ENCODE results near the gene GPS1. TPM values are rescaled to one million over a fixed set of nuclear protein-coding genes. Genes with fewer than 3 reads are reported as not detected.

GPS1 gene
- total and polyA plus RNA-seq, 4 donors, result 53.9 to 66.3 (median 58.8) TPM

DNA sequence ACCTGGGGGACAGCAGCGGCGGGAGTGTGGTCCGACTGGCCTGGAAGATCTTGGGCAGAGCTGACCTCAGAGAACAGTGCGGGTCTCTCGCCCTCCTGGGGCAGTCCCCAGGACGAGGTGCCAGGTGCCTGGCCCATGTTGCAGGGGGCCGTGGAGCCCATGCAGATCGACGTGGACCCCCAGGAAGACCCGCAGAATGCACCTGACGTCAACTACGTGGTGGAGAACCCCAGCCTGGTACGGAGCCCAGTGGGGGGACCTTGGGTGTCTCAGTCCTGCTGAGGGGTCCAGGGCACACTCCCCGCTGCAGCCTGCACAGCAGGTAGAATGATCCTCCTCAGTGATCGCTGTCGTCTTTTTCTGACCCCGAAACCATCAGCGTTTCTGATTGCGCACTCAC, 1.4 kb downstream of the GPS1 start:
- DNase-seq (ENCODE audit: low spot score), result no peak
- peaks cover 23 to 52% (median 43%) of the 10 kb centered on the region in 4 donors for H3K4me1 ChIP-seq (ENCODE audit: control insufficient read depth in 4 of 4, insufficient read depth in 4 of 4, low read length in 3 of 4)
- TF ChIP-seq, protein P1, sequence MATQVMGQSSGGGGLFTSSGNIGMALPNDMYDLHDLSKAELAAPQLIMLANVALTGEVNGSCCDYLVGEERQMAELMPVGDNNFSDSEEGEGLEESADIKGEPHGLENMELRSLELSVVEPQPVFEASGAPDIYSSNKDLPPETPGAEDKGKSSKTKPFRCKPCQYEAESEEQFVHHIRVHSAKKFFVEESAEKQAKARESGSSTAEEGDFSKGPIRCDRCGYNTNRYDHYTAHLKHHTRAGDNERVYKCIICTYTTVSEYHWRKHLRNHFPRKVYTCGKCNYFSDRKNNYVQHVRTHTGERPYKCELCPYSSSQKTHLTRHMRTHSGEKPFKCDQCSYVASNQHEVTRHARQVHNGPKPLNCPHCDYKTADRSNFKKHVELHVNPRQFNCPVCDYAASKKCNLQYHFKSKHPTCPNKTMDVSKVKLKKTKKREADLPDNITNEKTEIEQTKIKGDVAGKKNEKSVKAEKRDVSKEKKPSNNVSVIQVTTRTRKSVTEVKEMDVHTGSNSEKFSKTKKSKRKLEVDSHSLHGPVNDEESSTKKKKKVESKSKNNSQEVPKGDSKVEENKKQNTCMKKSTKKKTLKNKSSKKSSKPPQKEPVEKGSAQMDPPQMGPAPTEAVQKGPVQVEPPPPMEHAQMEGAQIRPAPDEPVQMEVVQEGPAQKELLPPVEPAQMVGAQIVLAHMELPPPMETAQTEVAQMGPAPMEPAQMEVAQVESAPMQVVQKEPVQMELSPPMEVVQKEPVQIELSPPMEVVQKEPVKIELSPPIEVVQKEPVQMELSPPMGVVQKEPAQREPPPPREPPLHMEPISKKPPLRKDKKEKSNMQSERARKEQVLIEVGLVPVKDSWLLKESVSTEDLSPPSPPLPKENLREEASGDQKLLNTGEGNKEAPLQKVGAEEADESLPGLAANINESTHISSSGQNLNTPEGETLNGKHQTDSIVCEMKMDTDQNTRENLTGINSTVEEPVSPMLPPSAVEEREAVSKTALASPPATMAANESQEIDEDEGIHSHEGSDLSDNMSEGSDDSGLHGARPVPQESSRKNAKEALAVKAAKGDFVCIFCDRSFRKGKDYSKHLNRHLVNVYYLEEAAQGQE (IDR thresholded peaks at IDR 0.05), result no peak
- TF ChIP-seq FOXA1 (IDR thresholded peaks at IDR 0.05) (no peak), NR2F2 (IDR thresholded peaks at IDR 0.05) (no peak), FOXA2 (IDR thresholded peaks at IDR 0.05) (no peak), SP1 (IDR thresholded peaks at IDR 0.05) (no peak), HNF4A (conservative IDR thresholded peaks at IDR 0.05) (no peak), RXRA (IDR thresholded peaks at IDR 0.05) (no peak), JUND (IDR thresholded peaks at IDR 0.05) (no peak), RAD21 (IDR thresholded peaks at IDR 0.05) (no peak), EGR1 (IDR thresholded peaks at IDR 0.05; ENCODE audit: low read depth in 2 of 2) (no peak), YY1 (IDR thresholded peaks at IDR 0.05) (no peak), GABPA (IDR thresholded peaks at IDR 0.05 in 1 of 2, conservative IDR thresholded peaks at IDR 0.05 in 1 of 2) (no peak), HNF4G (IDR thresholded peaks at IDR 0.05) (no peak)
- TF ChIP-seq, protein P2, sequence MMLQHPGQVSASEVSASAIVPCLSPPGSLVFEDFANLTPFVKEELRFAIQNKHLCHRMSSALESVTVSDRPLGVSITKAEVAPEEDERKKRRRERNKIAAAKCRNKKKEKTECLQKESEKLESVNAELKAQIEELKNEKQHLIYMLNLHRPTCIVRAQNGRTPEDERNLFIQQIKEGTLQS (IDR thresholded peaks at IDR 0.05), result no peak
- TF ChIP-seq, protein P3, sequence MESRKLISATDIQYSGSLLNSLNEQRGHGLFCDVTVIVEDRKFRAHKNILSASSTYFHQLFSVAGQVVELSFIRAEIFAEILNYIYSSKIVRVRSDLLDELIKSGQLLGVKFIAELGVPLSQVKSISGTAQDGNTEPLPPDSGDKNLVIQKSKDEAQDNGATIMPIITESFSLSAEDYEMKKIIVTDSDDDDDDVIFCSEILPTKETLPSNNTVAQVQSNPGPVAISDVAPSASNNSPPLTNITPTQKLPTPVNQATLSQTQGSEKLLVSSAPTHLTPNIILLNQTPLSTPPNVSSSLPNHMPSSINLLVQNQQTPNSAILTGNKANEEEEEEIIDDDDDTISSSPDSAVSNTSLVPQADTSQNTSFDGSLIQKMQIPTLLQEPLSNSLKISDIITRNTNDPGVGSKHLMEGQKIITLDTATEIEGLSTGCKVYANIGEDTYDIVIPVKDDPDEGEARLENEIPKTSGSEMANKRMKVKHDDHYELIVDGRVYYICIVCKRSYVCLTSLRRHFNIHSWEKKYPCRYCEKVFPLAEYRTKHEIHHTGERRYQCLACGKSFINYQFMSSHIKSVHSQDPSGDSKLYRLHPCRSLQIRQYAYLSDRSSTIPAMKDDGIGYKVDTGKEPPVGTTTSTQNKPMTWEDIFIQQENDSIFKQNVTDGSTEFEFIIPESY (IDR thresholded peaks at IDR 0.05), result no peak
- TF ChIP-seq, protein P4, sequence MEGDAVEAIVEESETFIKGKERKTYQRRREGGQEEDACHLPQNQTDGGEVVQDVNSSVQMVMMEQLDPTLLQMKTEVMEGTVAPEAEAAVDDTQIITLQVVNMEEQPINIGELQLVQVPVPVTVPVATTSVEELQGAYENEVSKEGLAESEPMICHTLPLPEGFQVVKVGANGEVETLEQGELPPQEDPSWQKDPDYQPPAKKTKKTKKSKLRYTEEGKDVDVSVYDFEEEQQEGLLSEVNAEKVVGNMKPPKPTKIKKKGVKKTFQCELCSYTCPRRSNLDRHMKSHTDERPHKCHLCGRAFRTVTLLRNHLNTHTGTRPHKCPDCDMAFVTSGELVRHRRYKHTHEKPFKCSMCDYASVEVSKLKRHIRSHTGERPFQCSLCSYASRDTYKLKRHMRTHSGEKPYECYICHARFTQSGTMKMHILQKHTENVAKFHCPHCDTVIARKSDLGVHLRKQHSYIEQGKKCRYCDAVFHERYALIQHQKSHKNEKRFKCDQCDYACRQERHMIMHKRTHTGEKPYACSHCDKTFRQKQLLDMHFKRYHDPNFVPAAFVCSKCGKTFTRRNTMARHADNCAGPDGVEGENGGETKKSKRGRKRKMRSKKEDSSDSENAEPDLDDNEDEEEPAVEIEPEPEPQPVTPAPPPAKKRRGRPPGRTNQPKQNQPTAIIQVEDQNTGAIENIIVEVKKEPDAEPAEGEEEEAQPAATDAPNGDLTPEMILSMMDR (IDR thresholded peaks at IDR 0.05; ENCODE audit: low read depth, low read length, missing input control), result no peak
- TF ChIP-seq, protein P5, sequence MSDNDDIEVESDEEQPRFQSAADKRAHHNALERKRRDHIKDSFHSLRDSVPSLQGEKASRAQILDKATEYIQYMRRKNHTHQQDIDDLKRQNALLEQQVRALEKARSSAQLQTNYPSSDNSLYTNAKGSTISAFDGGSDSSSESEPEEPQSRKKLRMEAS (IDR thresholded peaks at IDR 0.05), result no peak
- no peak overlapping the region for H3K9ac ChIP-seq (ENCODE audit: low read depth in 1 of 2, low read length in 2 of 2)
- H3K9me3 ChIP-seq (ENCODE audit: control insufficient read depth in 4 of 4, low read length in 3 of 4), result no peaks in the 10 kb centered on the region
- H3K4me3 ChIP-seq (ENCODE audit: low read depth in 1 of 3, low read length in 3 of 3), result peak overlapping the region in 1 of 3 donors; percentile 94
- 91% methylated on average over 19 of the region's 19 CpGs for WGBS
- H3K36me3 ChIP-seq (ENCODE audit: control insufficient read depth in 4 of 4, insufficient read depth in 3 of 4, low read depth in 1 of 4, low read length in 3 of 4), result peaks cover 5 to 32% (median 18%) of the 10 kb centered on the region in 4 donors
- no peaks in the 10 kb centered on the region for H3K27me3 ChIP-seq (ENCODE audit: control insufficient read depth in 4 of 4, insufficient read depth in 4 of 4, low read length in 3 of 4)
- H3K27ac ChIP-seq (ENCODE audit: low read depth in 1 of 2, low read length in 2 of 2), result no peak overlapping the region

Data from liver (tissue), 9 donors.